Esophagus squamous epithelium (tissue), 5 donors: ENCODE results near the gene SPCS3. TPM values are rescaled to one million over a fixed set of nuclear protein-coding genes. Genes with fewer than 3 reads are reported as not detected.

Experiments
- DNase-seq: peaks from one replicate; lab custom pipeline; 2025; lab: John Stamatoyannopoulos, UW
- H3K27ac ChIP-seq, 4 donors: fragments of 200-600 bp; sonication (generic); one replicate each; pipeline ENCODE4 v1.5.1; 2016 to 2019; ENCODE audit warnings: mild to moderate bottlenecking in 1 of 4
- H3K27me3 ChIP-seq, 4 donors: fragments of 200-600 bp; sonication (generic); 1 replicate in 3 of 4; 2 replicates in 1 of 4; pipeline versions ENCODE4 v1.5.1 to v1.6.0; 2017 to 2021; ENCODE audit warnings: antibody characterized with exemption in 1 of 4
- H3K36me3 ChIP-seq, 3 donors: fragments of 200-600 bp; sonication (generic); one replicate each; pipeline ENCODE4 v1.5.1; 2016 to 2019
- H3K4me1 ChIP-seq, 3 donors: fragments of 200-600 bp; sonication (generic); one replicate each; pipeline ENCODE4 v1.5.1; 2017 to 2019
- H3K4me3 ChIP-seq, 4 donors: fragments of 200-600 bp; sonication (generic); 1 replicate in 3 of 4; 2 replicates in 1 of 4; pipeline ENCODE4 v1.5.1; 2016 to 2019; ENCODE audit warnings: mild to moderate bottlenecking in 2 of 4, moderate library complexity in 1 of 4
- H3K9me3 ChIP-seq, 3 donors: fragments of 200-600 bp; sonication (generic); one replicate each; pipeline ENCODE4 v1.5.1; 2016 to 2019
- CTCF ChIP-seq, 6 experiments: fragments of 450-650 bp in 4 of 6; fragments of 200-600 bp in 2 of 6; sonication (generic) in 2 of 6; IDR thresholded peaks; one replicate each; pipeline ENCODE4 v1.5.1; 2016 to 2019; ENCODE audit warnings: antibody characterized with exemption in 6 of 6, mild to moderate bottlenecking in 4 of 6, moderate library complexity in 4 of 6
- POLR2A ChIP-seq, 4 donors: fragments of 450-650 bp; IDR thresholded peaks; one replicate each; pipeline ENCODE4 v1.6.1; 2017; ENCODE audit warnings: antibody characterized with exemption in 4 of 4, mild to moderate bottlenecking in 4 of 4, moderate library complexity in 3 of 4
- WGBS, 2 donors: methylation state at CpG; one replicate each; pipeline ENCODE4 v1.1.5; 2018; 5-methylcytosine and 5-hydroxymethylcytosine counted together
- intact Hi-C: fragments of 100-400 bp; cut with DNase I; formaldehyde crosslinking; loops from one replicate; pipeline ENCODE4 v1.15.0; 2022
- total RNA-seq, 4 donors: library from RNA; depleted of rRNA; stranded (reverse); fragments of >200 nt; gene quantifications; one replicate each; pipeline ENCODE4 v1.1.0, GENCODE V29; 2016
- donor health status: DM: yes; HTN: yes; CAD: no.

SPCS3 gene
- total RNA-seq, 4 donors from 2014 or later = 48.7 to 61.8 (median 54.3) TPM

GRCh38 chr4:176287546-176287945, 32.2 kb upstream of the SPCS3 start:
- intact Hi-C loops = no loop called here

GRCh38 chr4:176288020-176288419, 31.7 kb upstream of the SPCS3 start:
- no peak overlapping the region for H3K4me3 ChIP-seq
- H3K4me1 ChIP-seq = no peaks in the 10 kb centered on the region
- intact Hi-C loops = no loop called here
- H3K9me3 ChIP-seq = no peaks in the 10 kb centered on the region
- H3K36me3 ChIP-seq = no peaks in the 10 kb centered on the region
- no peak for DNase-seq
- no peaks in the 10 kb centered on the region for H3K27me3 ChIP-seq
- H3K27ac ChIP-seq = no peak overlapping the region
- TF ChIP-seq CTCF (IDR thresholded peaks at IDR 0.05) (no peak), POLR2A (IDR thresholded peaks at IDR 0.05) (no peak)

More at GRCh38 chr4:176287546-176287945, 32.2 kb upstream of the SPCS3 start:
- Histone ChIP-seq H3K36me3 (no peaks in the 10 kb centered on the region), H3K27ac (no peak overlapping the region), H3K27me3 (no peaks in the 10 kb centered on the region), H3K4me1 (no peaks in the 10 kb centered on the region), H3K9me3 (no peaks in the 10 kb centered on the region), H3K4me3 (no peak overlapping the region)
- TF ChIP-seq CTCF (IDR thresholded peaks at IDR 0.05) (no peak), POLR2A (IDR thresholded peaks at IDR 0.05) (no peak)
- DNase-seq = no peak

- TF ChIP-seq POLR2A (IDR thresholded peaks at IDR 0.05) (no peak), CTCF (IDR thresholded peaks at IDR 0.05) (no peak)
- intact Hi-C loops = no loop called here
- no peaks in the 10 kb centered on the region for H3K9me3 ChIP-seq
- WGBS, 2 donors = 77 to 85% methylated on average over 6 of the region's 6 CpGs
- no peaks in the 10 kb centered on the region for H3K36me3 ChIP-seq
- H3K27ac ChIP-seq = no peak overlapping the region
- no peaks in the 10 kb centered on the region for H3K4me1 ChIP-seq
- no peaks in the 10 kb centered on the region for H3K27me3 ChIP-seq
- no peak for DNase-seq
- H3K4me3 ChIP-seq = no peak overlapping the region
Measured at GRCh38 chr4:176289561-176289960, 30.2 kb upstream of the SPCS3 start.

- WGBS, 2 donors = 88% methylated on average over 3 of the region's 3 CpGs
- DNase-seq = no peak
- TF ChIP-seq CTCF (IDR thresholded peaks at IDR 0.05) (no peak), POLR2A (IDR thresholded peaks at IDR 0.05) (no peak)
- no peak overlapping the region for H3K27ac ChIP-seq
- no peak overlapping the region for H3K4me3 ChIP-seq
- H3K36me3 ChIP-seq = no peaks in the 10 kb centered on the region
- intact Hi-C loops = no loop called here
- H3K9me3 ChIP-seq = no peaks in the 10 kb centered on the region
- no peaks in the 10 kb centered on the region for H3K4me1 ChIP-seq
- H3K27me3 ChIP-seq = no peaks in the 10 kb centered on the region
Measured at GRCh38 chr4:176290520-176290919, 29.2 kb upstream of the SPCS3 start.

- Histone ChIP-seq H3K27me3 (no peaks in the 10 kb centered on the region), H3K4me3 (no peak overlapping the region), H3K27ac (no peak overlapping the region), H3K4me1 (no peaks in the 10 kb centered on the region), H3K9me3 (no peaks in the 10 kb centered on the region), H3K36me3 (no peaks in the 10 kb centered on the region)
- DNase-seq = no peak
- TF ChIP-seq POLR2A (IDR thresholded peaks at IDR 0.05) (no peak), CTCF (IDR thresholded peaks at IDR 0.05) (no peak)
- 67 to 75% methylated on average over 3 of the region's 3 CpGs for WGBS, 2 donors
- intact Hi-C loops = no loop called here
Measured at GRCh38 chr4:176291748-176292147, 28.0 kb upstream of the SPCS3 start.
